Cardiac muscle cell (in vitro differentiated cells and primary cell): ENCODE data around the gene MKS1. TPM values are rescaled to one million over a fixed set of nuclear protein-coding genes. Genes with fewer than 3 reads are reported as not detected.

Source experiments
- DNase-seq, 2 donors: peaks; one replicate each; pipeline versions ENCODE4 v3.0.0 to v3.0.0-alpha.2; 2010 to 2017; ENCODE audit warnings: low read depth in 1 of 2, low spot score in 1 of 2
- H3K27ac ChIP-seq: fragments of 200-600 bp; sonication (generic); 2 replicates; pipeline ENCODE4 v1.5.1; 2016
- H3K27me3 ChIP-seq: fragments of 200-600 bp; sonication (generic); 2 replicates; pipeline ENCODE4 v1.6.0; 2016; ENCODE audit warnings: control low read depth
- H3K36me3 ChIP-seq: fragments of 200-600 bp; sonication (generic); 2 replicates; pipeline ENCODE4 v1.5.1; 2016; ENCODE audit warnings: control low read depth
- H3K4me1 ChIP-seq: fragments of 200-600 bp; sonication (generic); 2 replicates; pipeline ENCODE4 v1.8.1; 2017; ENCODE audit warnings: low read depth, mild to moderate bottlenecking, mixed run types
- H3K4me3 ChIP-seq: fragments of 200-600 bp; sonication (generic); 2 replicates; pipeline ENCODE4 v1.5.1; 2016; ENCODE audit warnings: mild to moderate bottlenecking
- H3K9me3 ChIP-seq: fragments of 200-600 bp; sonication (generic); 2 replicates; pipeline ENCODE4 v1.5.1; 2017; ENCODE audit warnings: low read depth, mild to moderate bottlenecking, control low read depth
- polyA plus RNA-seq: library from polyadenylated mRNA; unstranded; fragments of >200 nt; fragmentation: Nextera tagmentation; extraction: Ambion mirVana; gene quantifications from 2 replicates; pipeline ENCODE4 v1.2.1, GENCODE V29; 2016
- total RNA-seq: library from RNA; depleted of rRNA; stranded (reverse); fragments of >200 nt; gene quantifications from 2 replicates; pipeline ENCODE4 v1.2.3, GENCODE V29; 2016
- TF ChIP-seq, protein P1 (sequence below): IDR thresholded peaks from 2 replicates; pipeline ENCODE4 v1.5.1; 2012; ENCODE audit warnings: low read depth, mild to moderate bottlenecking, low read length

Gene MKS1
- total and polyA plus RNA-seq, 2 experiments from 2014 or later = 28.6 to 29.7 TPM

GRCh38 chr17:58252141-58252540, 33.1 kb upstream of the MKS1 start:
- Histone ChIP-seq H3K9me3 (no peaks in the 10 kb centered on the region), H3K4me1 (no peaks in the 10 kb centered on the region), H3K36me3 (no peaks in the 10 kb centered on the region), H3K27ac (no peak overlapping the region), H3K4me3 (no peak overlapping the region), H3K27me3 (peaks cover 86% of the 10 kb centered on the region)
- DNase-seq = no peak
- TF ChIP-seq, protein P1, sequence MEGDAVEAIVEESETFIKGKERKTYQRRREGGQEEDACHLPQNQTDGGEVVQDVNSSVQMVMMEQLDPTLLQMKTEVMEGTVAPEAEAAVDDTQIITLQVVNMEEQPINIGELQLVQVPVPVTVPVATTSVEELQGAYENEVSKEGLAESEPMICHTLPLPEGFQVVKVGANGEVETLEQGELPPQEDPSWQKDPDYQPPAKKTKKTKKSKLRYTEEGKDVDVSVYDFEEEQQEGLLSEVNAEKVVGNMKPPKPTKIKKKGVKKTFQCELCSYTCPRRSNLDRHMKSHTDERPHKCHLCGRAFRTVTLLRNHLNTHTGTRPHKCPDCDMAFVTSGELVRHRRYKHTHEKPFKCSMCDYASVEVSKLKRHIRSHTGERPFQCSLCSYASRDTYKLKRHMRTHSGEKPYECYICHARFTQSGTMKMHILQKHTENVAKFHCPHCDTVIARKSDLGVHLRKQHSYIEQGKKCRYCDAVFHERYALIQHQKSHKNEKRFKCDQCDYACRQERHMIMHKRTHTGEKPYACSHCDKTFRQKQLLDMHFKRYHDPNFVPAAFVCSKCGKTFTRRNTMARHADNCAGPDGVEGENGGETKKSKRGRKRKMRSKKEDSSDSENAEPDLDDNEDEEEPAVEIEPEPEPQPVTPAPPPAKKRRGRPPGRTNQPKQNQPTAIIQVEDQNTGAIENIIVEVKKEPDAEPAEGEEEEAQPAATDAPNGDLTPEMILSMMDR = no peak

DNA sequence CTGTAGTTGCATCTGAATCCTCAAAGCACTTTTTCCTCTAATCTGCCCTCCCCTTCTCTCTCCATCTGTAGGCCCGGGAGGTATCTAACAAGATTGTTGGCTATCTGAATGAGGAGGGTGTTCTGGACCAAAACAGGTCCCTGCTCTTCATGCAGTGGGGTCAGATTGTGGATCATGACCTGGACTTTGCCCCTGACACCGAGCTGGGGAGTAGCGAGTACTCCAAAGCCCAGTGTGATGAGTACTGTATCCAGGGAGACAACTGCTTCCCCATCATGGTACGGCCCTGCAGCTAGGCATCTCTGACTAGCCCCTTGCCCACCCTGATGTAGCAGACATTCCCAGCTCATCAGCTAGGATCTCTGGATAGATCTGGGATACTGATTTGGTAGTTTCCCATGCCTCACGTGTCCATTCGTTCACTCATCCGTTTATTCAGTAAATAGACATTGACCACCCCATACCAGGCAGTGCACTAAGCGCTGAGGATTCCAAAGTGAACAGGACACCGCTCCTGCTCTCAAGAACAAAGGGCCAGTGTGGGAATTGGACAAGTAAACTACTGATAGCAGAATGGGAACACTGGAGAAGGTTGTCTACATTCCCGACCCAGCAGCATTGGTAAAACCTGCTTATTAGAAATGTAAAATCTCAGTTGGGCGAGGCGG, 31.4 kb upstream of the MKS1 start:
- TF ChIP-seq, protein P1 = no peak
- H3K4me3 ChIP-seq = no peak overlapping the region
- H3K9me3 ChIP-seq = no peaks in the 10 kb centered on the region
- no peak for DNase-seq
- no peaks in the 10 kb centered on the region for H3K4me1 ChIP-seq
- H3K27me3 ChIP-seq = peaks cover 97% of the 10 kb centered on the region
- H3K36me3 ChIP-seq = no peaks in the 10 kb centered on the region
- no peak overlapping the region for H3K27ac ChIP-seq

DNA sequence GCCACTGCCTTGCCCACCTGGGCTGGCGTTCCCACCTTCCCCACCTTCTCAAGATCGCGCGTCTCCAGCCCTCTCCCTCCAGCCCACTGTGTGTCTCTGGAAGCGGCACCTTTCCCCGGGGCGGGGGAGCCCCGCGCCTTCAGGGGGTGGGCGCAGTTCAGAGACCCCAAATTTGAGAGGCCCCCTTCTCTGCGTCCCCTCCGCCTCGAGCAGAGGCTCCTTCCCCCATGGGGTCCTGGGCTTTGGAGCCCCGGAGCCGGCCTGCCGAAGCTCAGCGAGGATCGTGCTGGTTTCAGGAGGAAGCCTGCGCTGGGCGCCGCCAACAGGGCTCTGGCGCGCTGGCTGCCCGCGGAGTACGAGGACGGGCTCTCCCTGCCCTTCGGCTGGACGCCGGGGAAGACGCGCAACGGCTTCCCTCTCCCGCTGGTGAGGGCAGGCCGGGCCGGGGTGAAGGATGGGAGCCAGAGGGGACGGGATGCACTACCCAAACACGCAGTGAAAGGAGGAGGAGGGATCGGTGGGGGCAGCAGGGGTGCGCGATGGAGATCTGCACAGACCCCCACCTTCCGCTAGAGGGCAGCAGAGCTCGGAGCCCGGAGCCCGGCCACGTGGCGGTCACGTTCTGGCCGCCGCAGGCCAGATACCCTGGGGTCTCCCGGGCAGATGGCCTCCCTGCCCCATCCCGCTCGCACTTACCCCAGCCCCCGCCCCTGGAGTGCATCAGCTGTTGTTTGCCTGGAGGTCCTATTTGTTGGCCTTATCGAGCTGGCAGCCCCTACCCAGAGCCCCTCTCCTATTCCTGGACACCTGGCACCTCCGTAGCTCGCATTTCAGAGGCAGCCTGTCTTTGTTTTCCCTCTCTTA, 30.4 kb upstream of the MKS1 start:
- no peaks in the 10 kb centered on the region for H3K4me1 ChIP-seq
- DNase-seq = peak; percentile 67 to 70
- H3K27ac ChIP-seq = no peak overlapping the region
- TF ChIP-seq, protein P1 = peak; percentile 88
- no peaks in the 10 kb centered on the region for H3K36me3 ChIP-seq
- peaks cover 94% of the 10 kb centered on the region for H3K27me3 ChIP-seq
- H3K4me3 ChIP-seq = peak overlapping the region; percentile 24
- H3K9me3 ChIP-seq = no peaks in the 10 kb centered on the region

- TF ChIP-seq, protein P1 = no peak
- peak overlapping the region; percentile 24 for H3K4me3 ChIP-seq
- no peaks in the 10 kb centered on the region for H3K4me1 ChIP-seq
- no peaks in the 10 kb centered on the region for H3K9me3 ChIP-seq
- no peak overlapping the region for H3K27ac ChIP-seq
- peaks cover 89% of the 10 kb centered on the region for H3K27me3 ChIP-seq
- no peak for DNase-seq
- no peaks in the 10 kb centered on the region for H3K36me3 ChIP-seq
Observed at GRCh38 chr17:58248955-58249269, 29.9 kb upstream of the MKS1 start.

- TF ChIP-seq, protein P1 = no peak
- DNase-seq = no peak
- Histone ChIP-seq H3K9me3 (no peaks in the 10 kb centered on the region), H3K36me3 (no peaks in the 10 kb centered on the region), H3K4me1 (no peaks in the 10 kb centered on the region), H3K27ac (no peak overlapping the region), H3K27me3 (peaks cover 91% of the 10 kb centered on the region), H3K4me3 (no peak overlapping the region)
Observed at GRCh38 chr17:58247511-58248363, 28.7 kb upstream of the MKS1 start.
